Hematopoietic multipotent progenitor cell treated with erythropoietin and hydrocortisone succinate and interleukin-3 and kit ligand, for 17 days (in vitro differentiated cells): ENCODE results near the gene CTTNBP2.

ENCODE experiments used
- DNase-seq: peaks from one replicate; pipeline ENCODE4 v3.0.0-alpha.2; 2015; ENCODE audit warnings: low spot score

CTTNBP2 gene

GRCh38 chr7:117683430-117684175 is 189.6 kb downstream of the CTTNBP2 start:
- no peak for DNase-seq

GRCh38 chr7:117682681-117683385 is 190.4 kb downstream of the CTTNBP2 start:
- no peak for DNase-seq

- no peak for DNase-seq
Measured at GRCh38 chr7:117679120-117679519, 194.1 kb downstream of the CTTNBP2 start.

GRCh38 chr7:117675497-117676435 is 197.5 kb downstream of the CTTNBP2 start:
- DNase-seq, result no peak

GRCh38 chr7:117674617-117675016 is 198.6 kb downstream of the CTTNBP2 start:
- DNase-seq, result no peak

GRCh38 chr7:117673839-117674238 is 199.4 kb downstream of the CTTNBP2 start:
- DNase-seq, result no peak

- no peak for DNase-seq
Measured at GRCh38 chr7:117673367-117673766, 199.9 kb downstream of the CTTNBP2 start.

GRCh38 chr7:117672453-117672852 is 200.8 kb downstream of the CTTNBP2 start:
- DNase-seq, result no peak

- DNase-seq, result no peak
Measured at GRCh38 chr7:117669818-117670217, 203.4 kb downstream of the CTTNBP2 start.

- no peak for DNase-seq
Measured at GRCh38 chr7:117667456-117667855, 205.8 kb downstream of the CTTNBP2 start.

- no peak for DNase-seq
Measured at GRCh38 chr7:117666689-117667088, 206.6 kb downstream of the CTTNBP2 start.

- no peak for DNase-seq
Measured at GRCh38 chr7:117666031-117666430, 207.2 kb downstream of the CTTNBP2 start.

- no peak for DNase-seq
Measured at GRCh38 chr7:117665368-117665767, 207.9 kb downstream of the CTTNBP2 start.

GRCh38 chr7:117664047-117664446 is 209.2 kb downstream of the CTTNBP2 start:
- no peak for DNase-seq

GRCh38 chr7:117661328-117661727 is 211.9 kb downstream of the CTTNBP2 start:
- DNase-seq, result no peak
